PFSK-1 (cell line): ENCODE measurements around the gene PIM3.

ENCODE experiments used
- FOXP2 ChIP-seq: optimal IDR thresholded peaks from 2 replicates; pipeline ENCODE3; 2011; ENCODE audit warnings: borderline replicate concordance, control low read depth, inconsistent platforms; ENCODE audit not compliant: insufficient read depth; ENCODE audit errors: extremely low read length, extremely low read depth
- POLR2AphosphoS5 ChIP-seq: IDR thresholded peaks from 2 replicates; pipeline ENCODE4 v1.6.1; 2012; ENCODE audit warnings: low read depth, mild to moderate bottlenecking, control low read depth, low read length, moderate library complexity
- REST ChIP-seq, 2 experiments: IDR thresholded peaks; 2 replicates each; pipeline versions ENCODE4 v1.6.1 to v1.8.0; 2011 to 2012; ENCODE audit warnings: low read depth in 2 of 2, low read length in 2 of 2, control low read depth in 1 of 2, inconsistent platforms in 1 of 2, mild to moderate bottlenecking in 1 of 2, moderate library complexity in 1 of 2; ENCODE audit not compliant: insufficient read depth in 1 of 2
- SIN3A ChIP-seq: IDR thresholded peaks from 2 replicates; pipeline ENCODE4 v1.6.1; 2012; ENCODE audit warnings: mild to moderate bottlenecking, low read length, moderate library complexity, borderline replicate concordance; ENCODE audit not compliant: insufficient read depth
- TAF1 ChIP-seq: IDR thresholded peaks from 2 replicates; pipeline ENCODE4 v1.6.1; 2012; ENCODE audit warnings: low read length, control low read depth, borderline replicate concordance; ENCODE audit not compliant: insufficient read depth

Gene PIM3

GRCh38 chr22:49966041-49966773, 5.6 kb downstream of the PIM3 start:
- TF ChIP-seq FOXP2 (no peak), TAF1 (no peak)

- TF ChIP-seq REST (IDR thresholded peaks at IDR 0.05; ENCODE audit: insufficient read depth in 1 of 2, low read depth in 2 of 2, low read length in 2 of 2), result no peak
- TF ChIP-seq TAF1, result no peak
- TF ChIP-seq FOXP2, result no peak
- TF ChIP-seq POLR2AphosphoS5, result no peak
- no peak for TF ChIP-seq SIN3A
These were observed 6.5 kb downstream of the PIM3 start for GRCh38 chr22:49966774-49967705.

GRCh38 chr22:49967706-49968208, 7.2 kb downstream of the PIM3 start:
- no peak for TF ChIP-seq POLR2AphosphoS5
- no peak for TF ChIP-seq TAF1
- TF ChIP-seq SIN3A, result no peak
- no peak for TF ChIP-seq FOXP2
- TF ChIP-seq REST (IDR thresholded peaks at IDR 0.05; ENCODE audit: insufficient read depth in 1 of 2, low read depth in 2 of 2, low read length in 2 of 2), result no peak

- TF ChIP-seq TAF1, result no peak
- TF ChIP-seq SIN3A, result no peak
- no peak for TF ChIP-seq REST (IDR thresholded peaks at IDR 0.05; ENCODE audit: insufficient read depth in 1 of 2, low read depth in 2 of 2, low read length in 2 of 2)
- no peak for TF ChIP-seq FOXP2
These were observed 7.8 kb downstream of the PIM3 start for GRCh38 chr22:49968313-49968830.

- TF ChIP-seq FOXP2, result no peak
- no peak for TF ChIP-seq TAF1
- no peak for TF ChIP-seq SIN3A
- no peak for TF ChIP-seq REST (IDR thresholded peaks at IDR 0.05; ENCODE audit: insufficient read depth in 1 of 2, low read depth in 2 of 2, low read length in 2 of 2)
- TF ChIP-seq POLR2AphosphoS5, result no peak
These were observed 8.5 kb downstream of the PIM3 start for GRCh38 chr22:49968831-49969661.
